ENCODE results near the gene NKAIN2.

Gene NKAIN2

DNA sequence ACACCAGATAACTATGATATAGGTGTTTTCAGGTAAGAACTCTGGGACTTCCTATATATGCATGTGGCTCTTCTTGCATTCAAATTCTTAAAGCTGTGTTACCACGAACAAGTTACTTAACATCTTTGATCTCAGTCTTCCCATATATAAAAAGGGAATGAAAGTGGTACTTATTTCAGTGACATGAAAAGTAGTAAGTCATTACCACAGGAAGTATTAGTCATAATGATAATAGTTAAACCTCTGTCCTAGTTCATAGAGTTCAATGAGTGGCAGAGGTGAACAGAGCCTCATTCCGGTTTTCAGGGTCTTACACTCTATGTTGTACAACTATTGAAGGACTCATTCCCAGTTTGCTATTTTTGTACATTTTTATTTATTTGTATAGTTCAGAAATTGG, 237.0 kb downstream of the NKAIN2 start:
- no peak for DNase-seq

GRCh38 chr6:124052120-124052519, 248.5 kb downstream of the NKAIN2 start:
- no peak for DNase-seq

GRCh38 chr6:124053315-124053714, 249.7 kb downstream of the NKAIN2 start:
- no peak for DNase-seq

DNA sequence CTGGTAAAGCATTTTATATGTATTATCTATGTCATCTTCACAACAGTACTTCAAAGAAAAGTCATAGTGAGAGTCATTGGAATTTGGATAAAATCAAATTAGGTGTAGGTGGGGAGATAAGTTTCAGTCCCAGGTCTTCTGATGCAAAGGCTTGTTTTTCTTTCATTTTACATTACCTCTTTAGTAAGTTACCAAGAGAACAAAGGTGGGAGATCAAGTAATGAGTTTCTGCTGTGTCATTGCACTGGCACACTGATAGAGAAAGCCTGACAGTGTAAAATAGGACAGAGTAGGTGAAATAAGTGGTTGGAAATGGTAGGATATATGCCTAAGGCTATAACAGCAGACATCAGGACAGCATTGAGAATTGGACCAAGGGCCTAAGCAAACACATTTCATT, 250.4 kb downstream of the NKAIN2 start:
- DNase-seq = no peak

- DNase-seq = no peak
Measured at GRCh38 chr6:124055395-124055794, 251.7 kb downstream of the NKAIN2 start.

GRCh38 chr6:124055963-124056362, 252.3 kb downstream of the NKAIN2 start:
- no peak for DNase-seq

GRCh38 chr6:124056407-124057334, 253.0 kb downstream of the NKAIN2 start:
- peak; percentile 85 to 92 for DNase-seq

DNA sequence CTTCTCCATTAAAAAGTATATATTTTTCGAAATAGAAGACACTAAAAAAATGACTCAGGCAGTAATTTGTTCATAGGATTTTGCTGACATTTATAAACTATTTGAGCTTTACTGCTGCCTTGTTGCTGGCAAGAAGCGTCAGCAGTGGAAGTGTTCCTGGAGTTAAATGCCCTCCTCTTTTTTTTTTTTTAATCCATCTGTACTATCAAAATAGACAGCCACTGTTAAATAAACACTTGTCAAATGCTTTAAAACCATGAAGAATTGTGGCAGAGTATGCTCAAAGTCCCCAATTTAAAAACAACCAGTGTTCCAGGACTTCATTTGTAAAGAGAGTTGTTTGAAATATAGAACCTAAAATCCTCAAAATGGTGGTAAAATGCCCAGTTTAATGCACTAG, 253.8 kb downstream of the NKAIN2 start:
- DNase-seq = peak; percentile 26 to 28

- DNase-seq = no peak
Measured at GRCh38 chr6:124064317-124065113, 260.9 kb downstream of the NKAIN2 start.

DNA sequence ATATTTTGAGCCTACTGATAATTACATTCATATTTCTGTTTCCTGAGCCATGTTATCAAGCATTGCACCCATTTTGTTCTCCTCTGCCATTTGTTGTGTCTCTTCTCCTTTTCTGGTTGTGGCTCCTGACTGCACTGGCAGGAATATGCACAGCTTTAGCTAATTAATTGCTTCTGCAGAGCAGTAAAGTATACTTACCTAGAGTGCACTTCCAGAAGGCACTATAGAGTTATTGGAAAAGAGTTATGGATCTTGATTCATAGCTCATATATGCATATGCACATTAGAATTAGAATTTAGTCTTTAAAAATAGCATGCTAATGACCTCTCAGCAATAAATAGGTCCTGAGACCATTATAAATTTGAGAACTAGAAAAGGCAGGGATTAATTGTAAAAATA, 262.6 kb downstream of the NKAIN2 start:
- no peak for DNase-seq

GRCh38 chr6:124066946-124067552, 263.4 kb downstream of the NKAIN2 start:
- DNase-seq = no peak

- DNase-seq = no peak
Measured at GRCh38 chr6:124069230-124069950, 265.7 kb downstream of the NKAIN2 start.

DNA sequence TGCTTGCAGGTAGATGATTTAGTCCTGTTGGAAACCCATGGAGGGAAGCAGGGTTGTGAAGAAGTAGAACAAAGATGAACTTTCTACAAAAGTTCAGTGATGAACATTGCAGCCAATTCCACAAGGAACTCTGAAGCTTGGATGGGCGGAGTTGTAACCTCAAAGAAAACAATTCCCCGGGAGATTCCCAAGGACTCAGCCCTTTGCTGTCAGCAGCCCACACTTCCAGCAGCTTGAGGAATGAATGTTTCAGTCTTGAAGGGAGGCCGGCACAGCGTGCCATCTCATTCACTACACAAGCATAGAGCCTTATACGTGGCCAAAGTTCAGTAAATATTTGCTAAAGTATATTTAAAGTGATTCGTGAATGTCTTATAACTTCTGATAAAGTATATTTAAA, 269.4 kb downstream of the NKAIN2 start:
- DNase-seq = no peak

- DNase-seq = no peak
Measured at GRCh38 chr6:124073820-124074587, 270.3 kb downstream of the NKAIN2 start.

DNA sequence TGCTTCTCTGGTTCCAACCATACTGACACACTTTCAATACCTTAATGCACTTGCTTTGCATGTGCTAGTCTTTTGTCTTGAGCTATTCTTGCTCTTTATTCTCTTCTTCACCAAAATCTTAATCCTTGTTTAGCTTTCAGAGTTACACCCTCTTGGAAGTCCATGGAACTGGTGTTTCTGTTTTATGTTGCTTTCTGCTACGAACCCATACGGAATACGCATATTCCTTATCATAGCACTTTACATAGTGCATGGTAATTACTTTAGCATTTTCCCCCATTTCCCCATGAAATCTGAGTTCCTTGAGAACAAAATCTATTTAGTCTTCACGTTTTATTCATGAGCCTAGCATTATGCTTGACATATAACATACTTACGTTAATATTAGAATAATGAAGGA, 270.9 kb downstream of the NKAIN2 start:
- DNase-seq = no peak

DNA sequence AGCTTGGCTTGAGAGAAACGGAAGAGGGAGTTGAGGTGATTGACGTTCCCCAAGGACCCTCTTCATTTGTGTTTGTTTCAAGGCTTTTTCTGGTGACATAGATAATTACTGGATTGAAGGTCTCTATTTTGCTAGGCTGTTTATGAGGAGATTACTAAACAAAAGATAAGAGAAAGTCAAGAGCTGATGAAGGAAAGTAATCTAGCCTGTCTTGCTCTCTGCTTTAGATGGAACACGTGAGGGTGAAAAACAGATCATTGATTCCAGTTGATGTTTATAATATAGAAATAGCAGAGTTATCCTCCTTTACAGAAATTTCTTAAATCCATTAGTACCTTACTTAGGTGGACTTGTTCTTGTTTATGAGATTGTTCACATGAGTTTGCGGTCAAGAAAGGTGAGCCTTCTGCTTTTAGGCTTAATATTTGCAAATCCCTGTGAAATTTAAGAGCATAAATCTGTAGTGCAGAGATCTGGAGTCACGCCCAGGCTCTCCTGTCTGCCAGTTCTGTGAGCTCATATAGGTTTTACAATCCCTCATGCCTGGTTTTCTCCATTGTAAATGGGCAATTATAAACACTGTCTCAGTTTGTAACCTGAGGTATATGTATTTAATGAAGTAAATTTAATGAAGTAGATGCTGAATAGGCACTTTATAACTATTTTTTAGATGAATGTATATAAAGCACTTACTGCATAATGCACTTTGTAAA, 272.8 kb downstream of the NKAIN2 start:
- DNase-seq = no peak

GRCh38 chr6:124078169-124078568, 274.5 kb downstream of the NKAIN2 start:
- DNase-seq = no peak

- no peak for DNase-seq
Measured at GRCh38 chr6:124080483-124080882, 276.8 kb downstream of the NKAIN2 start.

DNA sequence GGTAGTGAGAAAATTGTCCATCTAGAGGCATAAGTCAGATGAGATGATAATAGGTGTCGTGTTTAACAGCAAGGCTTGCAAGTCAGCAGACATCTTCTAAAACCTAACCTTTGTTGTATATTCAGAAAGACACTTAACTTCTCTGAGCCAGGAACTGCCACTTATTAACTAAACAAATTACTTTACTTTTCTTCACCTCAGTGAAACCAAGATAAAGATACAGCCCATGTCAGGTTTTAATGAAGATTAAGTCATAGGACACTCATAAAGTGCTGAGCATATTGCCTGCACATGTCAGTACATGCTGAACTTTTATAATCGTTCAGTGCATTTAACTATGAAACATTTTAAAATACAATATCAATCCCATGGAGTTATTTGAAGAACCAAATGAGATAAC, 286.8 kb downstream of the NKAIN2 start:
- no peak for DNase-seq

- DNase-seq = no peak
Measured at GRCh38 chr6:124099520-124099919, 295.9 kb downstream of the NKAIN2 start.

DNA sequence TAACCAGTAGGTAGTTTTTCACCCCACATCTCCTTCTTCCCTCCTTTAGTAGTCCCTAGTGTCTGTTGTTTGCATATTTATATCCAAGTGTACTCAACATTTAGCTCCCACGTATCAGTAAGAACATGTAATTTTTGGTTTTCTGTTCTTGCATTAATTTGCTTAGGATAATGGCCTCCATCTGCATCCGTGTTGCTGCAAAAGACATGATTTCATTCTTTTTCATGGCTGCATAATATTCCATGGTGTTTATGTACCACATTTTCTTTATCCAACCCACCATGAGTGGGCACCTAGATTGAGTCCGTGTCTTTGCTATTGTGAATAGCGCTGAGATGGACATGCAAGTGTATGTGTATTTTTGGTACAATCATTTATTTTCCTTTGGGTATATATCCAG, 306.8 kb downstream of the NKAIN2 start:
- DNase-seq = no peak

All from SHP77 (cell line).